ENCODE results near the gene NPR3. TPM values are rescaled to one million over a fixed set of nuclear protein-coding genes. Genes with fewer than 3 reads are reported as not detected.

NPR3 gene
- total and polyA plus RNA-seq, 2 experiments from 2014 or later: 0.07 to 0.15 TPM

DNA sequence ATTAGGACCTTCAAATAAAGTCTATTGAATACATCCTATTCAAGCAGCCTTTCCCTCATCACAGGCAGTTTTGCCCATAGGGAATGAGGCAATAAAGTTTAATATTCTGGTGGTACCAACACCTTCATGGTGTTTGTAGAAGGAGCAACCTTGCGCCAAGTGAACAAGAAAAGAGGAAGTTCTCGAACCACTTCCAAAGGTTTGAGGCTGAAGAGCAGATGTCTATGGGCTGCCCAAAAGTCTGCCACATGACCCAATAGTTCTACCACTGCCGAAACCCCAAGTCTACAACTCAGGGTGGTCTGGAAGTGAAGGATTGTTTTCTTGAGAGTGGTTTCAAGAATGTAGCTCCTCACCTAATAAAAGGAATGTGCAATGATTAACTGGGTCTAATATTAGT lies 123.1 kb downstream of the NPR3 start:
- no peaks in the 10 kb centered on the region for H3K27me3 ChIP-seq (ENCODE audit: insufficient read depth)
- H3K4me3 ChIP-seq: no peak overlapping the region
- Mint-ChIP-seq H3K9me3 (no peaks in the 10 kb centered on the region), H3K4me1 (no peaks in the 10 kb centered on the region), H3K4me3 (no peak overlapping the region), H3K27ac (no peak overlapping the region), H3K27me3 (ENCODE audit: insufficient read depth, low read depth, poor library complexity) (no peaks in the 10 kb centered on the region), H3K36me3 (ENCODE audit: low read depth) (no peaks in the 10 kb centered on the region)
- H3K4me2 ChIP-seq: no peak overlapping the region
- H2AFZ ChIP-seq: no peak overlapping the region
- TF ChIP-seq EZH2phosphoT487 (IDR thresholded peaks at IDR 0.05; ENCODE audit: unreplicated experiment) (no peak), JUNB (IDR thresholded peaks at IDR 0.05; ENCODE audit: unreplicated experiment) (no peak), ZNF331 (CRISPR knock-in tag; IDR thresholded peaks at IDR 0.05; ENCODE audit: low read depth) (no peak), STAT1 (IDR thresholded peaks at IDR 0.05; ENCODE audit: unreplicated experiment) (no peak), NANOG (IDR thresholded peaks at IDR 0.05; ENCODE audit: borderline replicate concordance) (no peak), EZH2 (IDR thresholded peaks at IDR 0.05; ENCODE audit: low read depth, unreplicated experiment) (no peak), ZNF114 (CRISPR knock-in tag; IDR thresholded peaks at IDR 0.05) (no peak), CREB1 (CRISPR knock-in tag; IDR thresholded peaks at IDR 0.05; ENCODE audit: low read depth) (no peak), POLR2AphosphoS5 (IDR thresholded peaks at IDR 0.05; ENCODE audit: low read depth) (no peak)
- TF ChIP-seq, protein P1, sequence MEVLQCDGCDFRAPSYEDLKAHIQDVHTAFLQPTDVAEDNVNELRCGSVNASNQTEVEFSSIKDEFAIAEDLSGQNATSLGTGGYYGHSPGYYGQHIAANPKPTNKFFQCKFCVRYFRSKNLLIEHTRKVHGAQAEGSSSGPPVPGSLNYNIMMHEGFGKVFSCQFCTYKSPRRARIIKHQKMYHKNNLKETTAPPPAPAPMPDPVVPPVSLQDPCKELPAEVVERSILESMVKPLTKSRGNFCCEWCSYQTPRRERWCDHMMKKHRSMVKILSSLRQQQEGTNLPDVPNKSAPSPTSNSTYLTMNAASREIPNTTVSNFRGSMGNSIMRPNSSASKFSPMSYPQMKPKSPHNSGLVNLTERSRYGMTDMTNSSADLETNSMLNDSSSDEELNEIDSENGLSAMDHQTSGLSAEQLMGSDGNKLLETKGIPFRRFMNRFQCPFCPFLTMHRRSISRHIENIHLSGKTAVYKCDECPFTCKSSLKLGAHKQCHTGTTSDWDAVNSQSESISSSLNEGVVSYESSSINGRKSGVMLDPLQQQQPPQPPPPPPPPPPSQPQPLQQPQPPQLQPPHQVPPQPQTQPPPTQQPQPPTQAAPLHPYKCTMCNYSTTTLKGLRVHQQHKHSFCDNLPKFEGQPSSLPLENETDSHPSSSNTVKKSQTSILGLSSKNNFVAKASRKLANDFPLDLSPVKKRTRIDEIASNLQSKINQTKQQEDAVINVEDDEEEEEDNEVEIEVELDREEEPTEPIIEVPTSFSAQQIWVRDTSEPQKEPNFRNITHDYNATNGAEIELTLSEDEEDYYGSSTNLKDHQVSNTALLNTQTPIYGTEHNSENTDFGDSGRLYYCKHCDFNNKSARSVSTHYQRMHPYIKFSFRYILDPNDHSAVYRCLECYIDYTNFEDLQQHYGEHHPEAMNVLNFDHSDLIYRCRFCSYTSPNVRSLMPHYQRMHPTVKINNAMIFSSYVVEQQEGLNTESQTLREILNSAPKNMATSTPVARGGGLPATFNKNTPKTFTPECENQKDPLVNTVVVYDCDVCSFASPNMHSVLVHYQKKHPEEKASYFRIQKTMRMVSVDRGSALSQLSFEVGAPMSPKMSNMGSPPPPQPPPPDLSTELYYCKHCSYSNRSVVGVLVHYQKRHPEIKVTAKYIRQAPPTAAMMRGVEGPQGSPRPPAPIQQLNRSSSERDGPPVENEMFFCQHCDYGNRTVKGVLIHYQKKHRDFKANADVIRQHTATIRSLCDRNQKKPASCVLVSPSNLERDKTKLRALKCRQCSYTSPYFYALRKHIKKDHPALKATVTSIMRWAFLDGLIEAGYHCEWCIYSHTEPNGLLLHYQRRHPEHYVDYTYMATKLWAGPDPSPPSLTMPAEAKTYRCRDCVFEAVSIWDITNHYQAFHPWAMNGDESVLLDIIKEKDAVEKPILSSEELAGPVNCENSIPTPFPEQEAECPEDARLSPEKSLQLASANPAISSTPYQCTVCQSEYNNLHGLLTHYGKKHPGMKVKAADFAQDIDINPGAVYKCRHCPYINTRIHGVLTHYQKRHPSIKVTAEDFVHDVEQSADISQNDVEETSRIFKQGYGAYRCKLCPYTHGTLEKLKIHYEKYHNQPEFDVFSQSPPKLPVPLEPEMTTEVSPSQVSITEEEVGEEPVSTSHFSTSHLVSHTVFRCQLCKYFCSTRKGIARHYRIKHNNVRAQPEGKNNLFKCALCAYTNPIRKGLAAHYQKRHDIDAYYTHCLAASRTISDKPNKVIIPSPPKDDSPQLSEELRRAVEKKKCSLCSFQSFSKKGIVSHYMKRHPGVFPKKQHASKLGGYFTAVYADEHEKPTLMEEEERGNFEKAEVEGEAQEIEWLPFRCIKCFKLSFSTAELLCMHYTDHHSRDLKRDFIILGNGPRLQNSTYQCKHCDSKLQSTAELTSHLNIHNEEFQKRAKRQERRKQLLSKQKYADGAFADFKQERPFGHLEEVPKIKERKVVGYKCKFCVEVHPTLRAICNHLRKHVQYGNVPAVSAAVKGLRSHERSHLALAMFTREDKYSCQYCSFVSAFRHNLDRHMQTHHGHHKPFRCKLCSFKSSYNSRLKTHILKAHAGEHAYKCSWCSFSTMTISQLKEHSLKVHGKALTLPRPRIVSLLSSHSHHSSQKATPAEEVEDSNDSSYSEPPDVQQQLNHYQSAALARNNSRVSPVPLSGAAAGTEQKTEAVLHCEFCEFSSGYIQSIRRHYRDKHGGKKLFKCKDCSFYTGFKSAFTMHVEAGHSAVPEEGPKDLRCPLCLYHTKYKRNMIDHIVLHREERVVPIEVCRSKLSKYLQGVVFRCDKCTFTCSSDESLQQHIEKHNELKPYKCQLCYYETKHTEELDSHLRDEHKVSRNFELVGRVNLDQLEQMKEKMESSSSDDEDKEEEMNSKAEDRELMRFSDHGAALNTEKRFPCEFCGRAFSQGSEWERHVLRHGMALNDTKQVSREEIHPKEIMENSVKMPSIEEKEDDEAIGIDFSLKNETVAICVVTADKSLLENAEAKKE (CRISPR knock-in tag; IDR thresholded peaks at IDR 0.05): no peak
- TF ChIP-seq, protein P2, sequence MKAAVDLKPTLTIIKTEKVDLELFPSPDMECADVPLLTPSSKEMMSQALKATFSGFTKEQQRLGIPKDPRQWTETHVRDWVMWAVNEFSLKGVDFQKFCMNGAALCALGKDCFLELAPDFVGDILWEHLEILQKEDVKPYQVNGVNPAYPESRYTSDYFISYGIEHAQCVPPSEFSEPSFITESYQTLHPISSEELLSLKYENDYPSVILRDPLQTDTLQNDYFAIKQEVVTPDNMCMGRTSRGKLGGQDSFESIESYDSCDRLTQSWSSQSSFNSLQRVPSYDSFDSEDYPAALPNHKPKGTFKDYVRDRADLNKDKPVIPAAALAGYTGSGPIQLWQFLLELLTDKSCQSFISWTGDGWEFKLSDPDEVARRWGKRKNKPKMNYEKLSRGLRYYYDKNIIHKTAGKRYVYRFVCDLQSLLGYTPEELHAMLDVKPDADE (IDR thresholded peaks at IDR 0.05): no peak
- TF ChIP-seq, protein P3, sequence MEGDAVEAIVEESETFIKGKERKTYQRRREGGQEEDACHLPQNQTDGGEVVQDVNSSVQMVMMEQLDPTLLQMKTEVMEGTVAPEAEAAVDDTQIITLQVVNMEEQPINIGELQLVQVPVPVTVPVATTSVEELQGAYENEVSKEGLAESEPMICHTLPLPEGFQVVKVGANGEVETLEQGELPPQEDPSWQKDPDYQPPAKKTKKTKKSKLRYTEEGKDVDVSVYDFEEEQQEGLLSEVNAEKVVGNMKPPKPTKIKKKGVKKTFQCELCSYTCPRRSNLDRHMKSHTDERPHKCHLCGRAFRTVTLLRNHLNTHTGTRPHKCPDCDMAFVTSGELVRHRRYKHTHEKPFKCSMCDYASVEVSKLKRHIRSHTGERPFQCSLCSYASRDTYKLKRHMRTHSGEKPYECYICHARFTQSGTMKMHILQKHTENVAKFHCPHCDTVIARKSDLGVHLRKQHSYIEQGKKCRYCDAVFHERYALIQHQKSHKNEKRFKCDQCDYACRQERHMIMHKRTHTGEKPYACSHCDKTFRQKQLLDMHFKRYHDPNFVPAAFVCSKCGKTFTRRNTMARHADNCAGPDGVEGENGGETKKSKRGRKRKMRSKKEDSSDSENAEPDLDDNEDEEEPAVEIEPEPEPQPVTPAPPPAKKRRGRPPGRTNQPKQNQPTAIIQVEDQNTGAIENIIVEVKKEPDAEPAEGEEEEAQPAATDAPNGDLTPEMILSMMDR (conservative IDR thresholded peaks at IDR 0.05; ENCODE audit: low read depth in 2 of 2): no peak
- TF ChIP-seq, protein P4, sequence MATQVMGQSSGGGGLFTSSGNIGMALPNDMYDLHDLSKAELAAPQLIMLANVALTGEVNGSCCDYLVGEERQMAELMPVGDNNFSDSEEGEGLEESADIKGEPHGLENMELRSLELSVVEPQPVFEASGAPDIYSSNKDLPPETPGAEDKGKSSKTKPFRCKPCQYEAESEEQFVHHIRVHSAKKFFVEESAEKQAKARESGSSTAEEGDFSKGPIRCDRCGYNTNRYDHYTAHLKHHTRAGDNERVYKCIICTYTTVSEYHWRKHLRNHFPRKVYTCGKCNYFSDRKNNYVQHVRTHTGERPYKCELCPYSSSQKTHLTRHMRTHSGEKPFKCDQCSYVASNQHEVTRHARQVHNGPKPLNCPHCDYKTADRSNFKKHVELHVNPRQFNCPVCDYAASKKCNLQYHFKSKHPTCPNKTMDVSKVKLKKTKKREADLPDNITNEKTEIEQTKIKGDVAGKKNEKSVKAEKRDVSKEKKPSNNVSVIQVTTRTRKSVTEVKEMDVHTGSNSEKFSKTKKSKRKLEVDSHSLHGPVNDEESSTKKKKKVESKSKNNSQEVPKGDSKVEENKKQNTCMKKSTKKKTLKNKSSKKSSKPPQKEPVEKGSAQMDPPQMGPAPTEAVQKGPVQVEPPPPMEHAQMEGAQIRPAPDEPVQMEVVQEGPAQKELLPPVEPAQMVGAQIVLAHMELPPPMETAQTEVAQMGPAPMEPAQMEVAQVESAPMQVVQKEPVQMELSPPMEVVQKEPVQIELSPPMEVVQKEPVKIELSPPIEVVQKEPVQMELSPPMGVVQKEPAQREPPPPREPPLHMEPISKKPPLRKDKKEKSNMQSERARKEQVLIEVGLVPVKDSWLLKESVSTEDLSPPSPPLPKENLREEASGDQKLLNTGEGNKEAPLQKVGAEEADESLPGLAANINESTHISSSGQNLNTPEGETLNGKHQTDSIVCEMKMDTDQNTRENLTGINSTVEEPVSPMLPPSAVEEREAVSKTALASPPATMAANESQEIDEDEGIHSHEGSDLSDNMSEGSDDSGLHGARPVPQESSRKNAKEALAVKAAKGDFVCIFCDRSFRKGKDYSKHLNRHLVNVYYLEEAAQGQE (IDR thresholded peaks at IDR 0.05; ENCODE audit: unreplicated experiment): no peak
- peaks cover 8% of the 10 kb centered on the region; the same call in 1 of the 2 replicates for H3K9me2 ChIP-seq (ENCODE audit: insufficient read depth)
- no peaks in the 10 kb centered on the region for H3K4me1 ChIP-seq (ENCODE audit: insufficient read depth)
- H3K27ac ChIP-seq (ENCODE audit: low read depth): no peak overlapping the region
- H3K36me3 ChIP-seq (ENCODE audit: insufficient read depth): no peaks in the 10 kb centered on the region
- H3K79me2 ChIP-seq (replicated peaks; ENCODE audit: insufficient read depth): no peaks in the 10 kb centered on the region
- ATAC-seq (no peak), DNase-seq (ENCODE audit: low spot score) (no peak)
- H3F3A ChIP-seq (replicated peaks; ENCODE audit: low read depth): no peaks in the 10 kb centered on the region
- no peaks in the 10 kb centered on the region for H4K20me1 ChIP-seq (replicated peaks; ENCODE audit: insufficient read depth)

All from GM23338 (cell line).